ENCODE data around the gene HACE1.
"Not testable (repeated sequence)": the region's sequence is repeated elsewhere in the genome, so short reads cannot be mapped to it uniquely, and the experiment has no call there.

The HACE1 gene

GRCh38 chr6:104859225-104860146 lies at the start of gene HACE1:
Gene HACE1, minus strand, starts transcription at chr6:104859919. Its CDS starts 277 bp downstream, at chr6:104859642.
- DNase-seq = peak; percentile 24

GRCh38 chr6:104908888-104909525 lies 49.3 kb upstream of the HACE1 start:
- DNase-seq = no peak

- no peak for DNase-seq
Observed at GRCh38 chr6:104908031-104908887, 48.5 kb upstream of the HACE1 start.

GRCh38 chr6:104898893-104899292 lies 39.2 kb upstream of the HACE1 start:
- not testable (repeated sequence) for DNase-seq

GRCh38 chr6:104896914-104897313 lies 37.2 kb upstream of the HACE1 start:
- DNase-seq = no peak

- DNase-seq = no peak
Observed at GRCh38 chr6:104888066-104888465, 28.3 kb upstream of the HACE1 start.

- no peak for DNase-seq
Observed at GRCh38 chr6:104887350-104887749, 27.6 kb upstream of the HACE1 start.

GRCh38 chr6:104885518-104886043 lies 25.9 kb upstream of the HACE1 start:
- DNase-seq = no peak

- DNase-seq = no peak
Observed at GRCh38 chr6:104884867-104885517, 25.3 kb upstream of the HACE1 start.

- no peak for DNase-seq
Observed at GRCh38 chr6:104881964-104882668, 22.4 kb upstream of the HACE1 start.

GRCh38 chr6:104862456-104862855 lies 2.7 kb upstream of the HACE1 start:
- DNase-seq = no peak

GRCh38 chr6:104860221-104860620 lies 502 bp upstream of the HACE1 start:
- DNase-seq = no peak

- DNase-seq = no peak
Observed at GRCh38 chr6:104858642-104859041, 1.1 kb downstream of the HACE1 start.

GRCh38 chr6:104855507-104855906 lies 4.2 kb downstream of the HACE1 start:
- DNase-seq = no peak

GRCh38 chr6:104847721-104848120 lies 12.0 kb downstream of the HACE1 start:
- not testable (repeated sequence) for DNase-seq

GRCh38 chr6:104843229-104843628 lies 16.5 kb downstream of the HACE1 start:
- no peak for DNase-seq

- no peak for DNase-seq
Observed at GRCh38 chr6:104837158-104837557, 22.6 kb downstream of the HACE1 start.

GRCh38 chr6:104836479-104837020 lies 23.2 kb downstream of the HACE1 start:
- not testable (repeated sequence) for DNase-seq

GRCh38 chr6:104835782-104836181 lies 23.9 kb downstream of the HACE1 start:
- DNase-seq = no peak

GRCh38 chr6:104829183-104829958 lies 30.3 kb downstream of the HACE1 start:
- no peak for DNase-seq

GRCh38 chr6:104828478-104828877 lies 31.2 kb downstream of the HACE1 start:
- DNase-seq = no peak
